Measurements from ENCODE around the gene ARHGAP19.

ARHGAP19 gene

GRCh38 chr10:97255512-97256293 lies 36.7 kb downstream of the ARHGAP19 start:
- H3K9me3 ChIP-seq (ENCODE audit: control insufficient read depth, insufficient read depth, low read depth, low read length), result no peaks in the 10 kb centered on the region
- TF ChIP-seq ZNF324 (tag by site-specific recombination; IDR thresholded peaks at IDR 0.05), result no peak
- no peak for TF ChIP-seq ZNF157 (tag by site-specific recombination; IDR thresholded peaks at IDR 0.05)
- no peak for TF ChIP-seq ZNF16 (tag by site-specific recombination; IDR thresholded peaks at IDR 0.05; ENCODE audit: low read depth)
- TF ChIP-seq ZBTB44 (tag by site-specific recombination; IDR thresholded peaks at IDR 0.05), result no peak
- TF ChIP-seq ZNF114 (tag by site-specific recombination; IDR thresholded peaks at IDR 0.05), result no peak
- no peak for TF ChIP-seq ZNF521 (tag by site-specific recombination; IDR thresholded peaks at IDR 0.05)
- TF ChIP-seq ZNF548 (tag by site-specific recombination; IDR thresholded peaks at IDR 0.05), result no peak
- no peak for TF ChIP-seq ZNF416 (tag by site-specific recombination; IDR thresholded peaks at IDR 0.05)
- no peak for TF ChIP-seq ZNF335 (tag by site-specific recombination; conservative IDR thresholded peaks at IDR 0.05)
- TF ChIP-seq ZNF26 (tag by site-specific recombination; IDR thresholded peaks at IDR 0.05), result no peak
- no peak for TF ChIP-seq CTCF (tag by site-specific recombination; IDR thresholded peaks at IDR 0.05)
- no peak for TF ChIP-seq ZBTB20 (tag by site-specific recombination; IDR thresholded peaks at IDR 0.05)
- TF ChIP-seq BCL6B (tag by site-specific recombination; IDR thresholded peaks at IDR 0.05), result no peak
- no peak for TF ChIP-seq ZNF558 (tag by site-specific recombination; IDR thresholded peaks at IDR 0.05)
- no peak for TF ChIP-seq INSM2 (tag by site-specific recombination; IDR thresholded peaks at IDR 0.05)
- no peak for TF ChIP-seq ZNF350 (tag by site-specific recombination; IDR thresholded peaks at IDR 0.05)
- TF ChIP-seq ZNF211 (tag by site-specific recombination; IDR thresholded peaks at IDR 0.05; ENCODE audit: low read depth), result no peak
- H3K4me1 ChIP-seq (ENCODE audit: control insufficient read depth, insufficient read depth, low read length), result no peaks in the 10 kb centered on the region
- H3K4me3 ChIP-seq (ENCODE audit: low read depth, low read length), result no peak overlapping the region
- peaks cover 8 to 11% of the 10 kb centered on the region in 2 experiments for H3K36me3 ChIP-seq (ENCODE audit: control insufficient read depth in 2 of 2, insufficient read depth in 1 of 2, low read length in 2 of 2)
- POLR2A ChIA-PET, result no interaction called here
- no peak overlapping the region for H3K27ac ChIP-seq (ENCODE audit: extremely low read depth, low read depth, low read length)
- CTCF ChIA-PET, result interaction anchor here (0.6 kb wide), 1 partner anchor 231 kb away, joined by 3 read pairs; no protein-coding TSS in a partner anchor

- Histone ChIP-seq H3K4me3 (ENCODE audit: low read depth, low read length) (no peak overlapping the region), H3K9me3 (ENCODE audit: control insufficient read depth, insufficient read depth, low read depth, low read length) (no peaks in the 10 kb centered on the region), H3K4me1 (ENCODE audit: control insufficient read depth, insufficient read depth, low read length) (no peaks in the 10 kb centered on the region), H3K36me3 (ENCODE audit: control insufficient read depth in 2 of 2, insufficient read depth in 1 of 2, low read length in 2 of 2) (peaks cover 8 to 11% of the 10 kb centered on the region in 2 experiments), H3K27ac (ENCODE audit: extremely low read depth, low read depth, low read length) (no peak overlapping the region)
- TF ChIP-seq ZNF146 (tag by site-specific recombination; IDR thresholded peaks at IDR 0.05), result peak; percentile 96
- no peak for TF ChIP-seq SP3 (tag by site-specific recombination; IDR thresholded peaks at IDR 0.05)
- ChIA-PET POLR2A (no interaction called here), CTCF (no interaction called here)
Measured at GRCh38 chr10:97254694-97255093, 37.7 kb downstream of the ARHGAP19 start.
